MM.1S (cell line): ENCODE data around the gene TENM4.

Experiments used
- EZH2 ChIP-seq: fragments of 300-600 bp; sonication (generic); optimal IDR thresholded peaks from 2 replicates; pipeline ENCODE3; 2017; ENCODE audit warnings: low read depth, mild to moderate bottlenecking, antibody characterized with exemption, low read length, mixed read lengths
- TF ChIP-seq, protein P1 (sequence below): fragments of 300-600 bp; sonication (generic); IDR thresholded peaks from 2 replicates; pipeline ENCODE4 v1.5.1; 2016; ENCODE audit warnings: antibody characterized with exemption, low read length, mixed read lengths

DNA sequence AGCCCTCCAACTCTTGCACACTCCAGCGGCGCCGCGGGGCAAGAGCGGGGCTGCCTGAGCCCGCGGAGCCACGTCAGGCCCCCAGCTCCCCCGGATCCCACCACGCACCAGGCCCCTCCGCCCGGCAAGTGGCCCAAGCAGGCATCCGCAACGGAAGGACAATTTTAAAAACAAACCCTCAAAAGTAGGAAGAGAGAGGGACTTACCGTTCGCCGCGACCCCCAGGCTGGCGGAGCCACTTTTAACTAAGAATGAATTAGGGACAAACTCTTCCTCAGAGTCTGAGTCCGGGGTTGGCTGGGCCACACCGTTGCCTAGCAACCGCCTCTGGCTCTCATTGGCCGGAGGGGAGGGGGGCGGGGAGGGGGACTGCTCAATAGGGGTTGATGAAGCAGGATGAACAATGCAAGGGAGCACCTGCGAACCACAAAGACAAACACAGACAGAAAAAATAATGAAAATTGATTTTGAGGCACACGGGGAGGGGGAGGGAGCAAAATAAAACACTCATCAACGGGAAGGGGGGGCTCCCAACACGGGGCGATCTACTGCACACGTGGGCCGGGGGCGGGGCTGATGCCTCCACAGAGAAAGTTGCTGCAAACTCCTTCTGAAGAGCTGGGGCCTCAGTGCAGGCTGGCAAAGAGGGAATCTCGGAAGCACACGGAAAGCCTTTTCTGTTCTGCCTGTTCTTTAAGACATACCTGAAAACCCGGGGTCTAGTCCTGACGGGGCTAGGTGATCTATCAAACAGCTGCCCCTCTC lies 478.7 kb downstream of the TENM4 start:
- no peak for TF ChIP-seq EZH2
- TF ChIP-seq, protein P1, sequence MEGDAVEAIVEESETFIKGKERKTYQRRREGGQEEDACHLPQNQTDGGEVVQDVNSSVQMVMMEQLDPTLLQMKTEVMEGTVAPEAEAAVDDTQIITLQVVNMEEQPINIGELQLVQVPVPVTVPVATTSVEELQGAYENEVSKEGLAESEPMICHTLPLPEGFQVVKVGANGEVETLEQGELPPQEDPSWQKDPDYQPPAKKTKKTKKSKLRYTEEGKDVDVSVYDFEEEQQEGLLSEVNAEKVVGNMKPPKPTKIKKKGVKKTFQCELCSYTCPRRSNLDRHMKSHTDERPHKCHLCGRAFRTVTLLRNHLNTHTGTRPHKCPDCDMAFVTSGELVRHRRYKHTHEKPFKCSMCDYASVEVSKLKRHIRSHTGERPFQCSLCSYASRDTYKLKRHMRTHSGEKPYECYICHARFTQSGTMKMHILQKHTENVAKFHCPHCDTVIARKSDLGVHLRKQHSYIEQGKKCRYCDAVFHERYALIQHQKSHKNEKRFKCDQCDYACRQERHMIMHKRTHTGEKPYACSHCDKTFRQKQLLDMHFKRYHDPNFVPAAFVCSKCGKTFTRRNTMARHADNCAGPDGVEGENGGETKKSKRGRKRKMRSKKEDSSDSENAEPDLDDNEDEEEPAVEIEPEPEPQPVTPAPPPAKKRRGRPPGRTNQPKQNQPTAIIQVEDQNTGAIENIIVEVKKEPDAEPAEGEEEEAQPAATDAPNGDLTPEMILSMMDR, result no peak
